Measurements from ENCODE around the gene ARHGEF1. TPM values are rescaled to one million over a fixed set of nuclear protein-coding genes. Genes with fewer than 3 reads are reported as not detected.
A peak's percentile ranks its signal among the peaks of the same experiment; 100 is the strongest.

Gene ARHGEF1
- total and polyA plus RNA-seq, 11 donors = 22.8 to 89.2 (median 28.0) TPM

- H3K9me3 ChIP-seq = no peaks in the 10 kb centered on the region
- peaks cover 0 to 42% (median 29%) of the 10 kb centered on the region in 12 donors for H3K4me1 ChIP-seq
- intact Hi-C loops (cut with DNase I) = loop anchor here in 3 of 10 donors (5.0 kb wide), 2 partner anchors 39 to 44 kb away; partner anchors contain the start of gene ERFL (in 1 of the 3)
- peaks cover 0 to 52% (median 25%) of the 10 kb centered on the region in 9 donors for H3K36me3 ChIP-seq
- DNase-seq = peak in 1 of 5 donors; percentile 31
- ATAC-seq = no peak
- H3K4me3 ChIP-seq = peak overlapping the region in 1 of 12 donors; percentile 98
- TF ChIP-seq POLR2A (IDR thresholded peaks at IDR 0.05) = no peak
- TF ChIP-seq CTCF (IDR thresholded peaks at IDR 0.05) = no peak
- H3K27ac ChIP-seq = peak overlapping the region in 1 of 12 donors; percentile 84
- no peaks in the 10 kb centered on the region for H3K27me3 ChIP-seq
- 58 to 68% (median 64%) methylated on average over 15 to 17 of the region's 17 CpGs for WGBS, 4 donors
Observed at GRCh38 chr19:41887711-41888382, 4.9 kb downstream of the ARHGEF1 start.

- H3K4me3 ChIP-seq = no peak overlapping the region
- intact Hi-C loops (cut with DNase I) = loop anchor here in 3 of 10 donors (5.0 kb wide), 2 partner anchors 38 to 43 kb away; partner anchors contain the start of gene ERFL (in 1 of the 3)
- peak overlapping the region in 1 of 12 donors; percentile 84 for H3K27ac ChIP-seq
- DNase-seq (no peak), ATAC-seq (no peak)
- TF ChIP-seq CTCF (IDR thresholded peaks at IDR 0.05) (no peak), POLR2A (IDR thresholded peaks at IDR 0.05) (no peak)
- 86 to 93% (median 89%) methylated on average over 12 of the region's 12 CpGs for WGBS, 4 donors
- H3K36me3 ChIP-seq = peaks cover 0 to 55% (median 27%) of the 10 kb centered on the region in 9 donors
- H3K27me3 ChIP-seq = no peaks in the 10 kb centered on the region
- no peaks in the 10 kb centered on the region for H3K9me3 ChIP-seq
- peaks cover 0 to 40% (median 28%) of the 10 kb centered on the region in 12 donors for H3K4me1 ChIP-seq
Observed at GRCh38 chr19:41888926-41889325, 5.9 kb downstream of the ARHGEF1 start.

GRCh38 chr19:41889896-41890295 is 6.9 kb downstream of the ARHGEF1 start:
- TF ChIP-seq CTCF (IDR thresholded peaks at IDR 0.05) (no peak), POLR2A (IDR thresholded peaks at IDR 0.05) (no peak)
- Histone ChIP-seq H3K27me3 (no peaks in the 10 kb centered on the region), H3K4me1 (peaks cover 0 to 36% (median 24%) of the 10 kb centered on the region in 12 donors), H3K4me3 (no peak overlapping the region), H3K9me3 (no peaks in the 10 kb centered on the region), H3K36me3 (peaks cover 0 to 60% (median 33%) of the 10 kb centered on the region in 9 donors), H3K27ac (no peak overlapping the region)
- WGBS, 4 donors = 85 to 97% (median 95%) methylated on average over 8 of the region's 8 CpGs
- ATAC-seq (no peak), DNase-seq (no peak)
- intact Hi-C loops (cut with DNase I) = loop anchor here in 3 of 10 donors (5.0 kb wide), 3 partner anchors 37 to 52 kb away; partner anchors contain the start of gene ERFL (in 1 of the 3)

GRCh38 chr19:41890936-41891335 is 8.0 kb downstream of the ARHGEF1 start:
- Histone ChIP-seq H3K27ac (no peak overlapping the region), H3K4me3 (no peak overlapping the region), H3K4me1 (peaks cover 0 to 26% (median 15%) of the 10 kb centered on the region in 12 donors), H3K9me3 (no peaks in the 10 kb centered on the region), H3K27me3 (no peaks in the 10 kb centered on the region), H3K36me3 (peaks cover 0 to 69% (median 43%) of the 10 kb centered on the region in 9 donors)
- no peak for DNase-seq
- 90 to 100% (median 92%) methylated on average over 4 of the region's 4 CpGs for WGBS, 4 donors
- TF ChIP-seq CTCF (IDR thresholded peaks at IDR 0.05) (no peak), POLR2A (IDR thresholded peaks at IDR 0.05) (no peak)
- intact Hi-C loops (cut with DNase I) = loop anchor here in 1 of 10 donors (5.0 kb wide), 1 partner anchor 51 kb away; no protein-coding TSS in a partner anchor
- ATAC-seq = no peak

Data from heart left ventricle (tissue), 16 donors.